ENCODE measurements around the gene ARL5A.

GRCh38 chr2:151809073-151809383 is 19.2 kb downstream of the ARL5A start:
- no peak for TF ChIP-seq CTCF (IDR thresholded peaks at IDR 0.05)
- no peak for TF ChIP-seq POLR2A (IDR thresholded peaks at IDR 0.05)

Measured in body of pancreas (tissue), 4 donors.